Activated CD4-positive, alpha-beta T cell treated with anti-CD3 and anti-CD28 coated beads for 24 hours (primary cell): ENCODE data around the gene IGSF8.
A peak's percentile ranks its signal among the peaks of the same experiment; 100 is the strongest.
"Not testable (repeated sequence)": the region's sequence is repeated elsewhere in the genome, so short reads cannot be mapped to it uniquely, and the experiment has no call there.

ENCODE experiments used
- DNase-seq, 2 donors: peaks; one replicate each; pipeline ENCODE4 v3.0.0-alpha.2; 2020; ENCODE audit warnings: low read depth in 2 of 2

The IGSF8 gene

DNA sequence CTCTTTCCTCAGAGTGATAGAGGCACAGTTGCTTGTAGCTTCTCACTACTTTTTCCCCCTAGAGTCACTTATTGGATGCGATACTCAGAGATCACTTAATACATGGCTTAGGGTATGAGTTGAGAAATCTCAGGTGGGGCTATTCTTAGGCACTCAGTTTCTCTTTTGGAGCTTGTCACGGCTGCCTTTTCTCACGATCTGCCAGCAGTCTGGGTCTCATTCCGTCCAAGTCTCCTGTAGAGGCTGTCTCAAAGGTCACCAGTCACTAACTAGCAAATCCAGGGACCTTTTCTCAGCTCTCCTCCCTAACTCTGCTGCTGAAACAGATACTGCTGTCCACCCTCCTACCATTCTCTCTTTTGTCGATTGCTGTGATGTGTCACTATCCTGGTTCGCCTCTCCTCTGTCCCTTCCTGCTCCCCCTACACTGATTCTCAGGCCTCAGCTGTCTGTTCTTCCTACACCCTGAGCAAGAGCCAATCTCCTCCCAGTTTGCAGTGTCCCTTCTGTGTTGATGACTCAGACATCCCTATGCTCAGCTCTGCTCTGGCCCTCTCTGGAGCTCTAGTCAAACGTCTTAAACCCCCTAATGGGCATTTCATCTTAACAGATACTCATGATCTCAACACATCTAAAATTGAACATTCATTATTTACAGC lies 29.6 kb upstream of the IGSF8 start:
- no peak for DNase-seq

DNA sequence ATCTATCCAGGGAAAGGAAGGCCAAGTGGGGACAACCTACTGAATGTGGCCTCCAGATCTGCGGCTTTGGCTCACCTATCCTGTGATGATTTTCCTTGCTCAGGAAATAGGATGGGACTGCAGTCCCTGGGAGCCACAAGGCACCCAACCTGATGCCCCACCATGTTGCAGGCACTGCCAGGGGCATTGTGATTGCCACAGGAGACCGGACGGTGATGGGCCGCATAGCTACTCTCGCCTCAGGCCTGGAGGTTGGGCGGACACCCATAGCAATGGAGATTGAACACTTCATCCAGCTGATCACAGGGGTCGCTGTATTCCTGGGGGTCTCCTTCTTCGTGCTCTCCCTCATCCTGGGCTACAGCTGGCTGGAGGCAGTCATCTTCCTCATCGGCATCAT lies 29.0 kb upstream of the IGSF8 start:
- DNase-seq: no peak

DNA sequence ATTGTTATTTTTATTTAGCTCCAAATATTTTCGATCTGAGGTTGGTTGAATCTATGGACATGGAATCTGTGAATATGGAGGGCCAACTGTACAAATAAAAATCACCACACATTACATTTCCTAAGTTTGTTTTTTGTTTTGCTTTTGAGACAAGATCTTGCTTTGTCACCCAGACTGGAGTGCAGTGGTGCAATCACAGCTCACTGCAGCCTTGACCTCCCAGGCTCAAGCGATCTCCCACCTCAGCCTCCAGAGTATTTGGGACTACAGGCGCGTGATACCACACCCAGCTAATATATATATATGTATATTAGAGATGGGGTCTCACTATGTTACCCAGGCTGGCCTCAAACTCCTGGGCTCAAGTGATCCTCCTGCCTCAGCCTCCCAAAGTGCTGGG lies 27.9 kb upstream of the IGSF8 start:
- DNase-seq: not testable (repeated sequence)

DNA sequence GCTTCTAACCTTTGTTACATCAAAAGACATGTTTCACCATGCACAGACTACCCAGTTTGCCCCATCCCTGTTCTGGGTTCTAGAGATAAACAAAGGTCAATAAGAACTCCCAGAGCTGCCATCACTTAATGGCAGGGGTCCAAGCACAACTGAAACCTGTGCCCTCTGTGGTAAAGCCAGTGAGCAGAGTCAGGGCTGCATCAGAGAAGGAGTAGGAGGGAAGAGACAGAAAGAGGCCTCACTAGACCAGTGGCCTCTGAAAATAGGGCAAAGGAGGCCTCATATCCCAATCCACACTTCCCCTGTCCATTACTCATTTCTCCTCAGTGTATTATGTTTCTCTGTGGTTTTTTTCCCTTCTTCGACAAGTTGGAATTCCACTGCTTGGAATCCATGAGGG lies 27.3 kb upstream of the IGSF8 start:
- no peak for DNase-seq

DNA sequence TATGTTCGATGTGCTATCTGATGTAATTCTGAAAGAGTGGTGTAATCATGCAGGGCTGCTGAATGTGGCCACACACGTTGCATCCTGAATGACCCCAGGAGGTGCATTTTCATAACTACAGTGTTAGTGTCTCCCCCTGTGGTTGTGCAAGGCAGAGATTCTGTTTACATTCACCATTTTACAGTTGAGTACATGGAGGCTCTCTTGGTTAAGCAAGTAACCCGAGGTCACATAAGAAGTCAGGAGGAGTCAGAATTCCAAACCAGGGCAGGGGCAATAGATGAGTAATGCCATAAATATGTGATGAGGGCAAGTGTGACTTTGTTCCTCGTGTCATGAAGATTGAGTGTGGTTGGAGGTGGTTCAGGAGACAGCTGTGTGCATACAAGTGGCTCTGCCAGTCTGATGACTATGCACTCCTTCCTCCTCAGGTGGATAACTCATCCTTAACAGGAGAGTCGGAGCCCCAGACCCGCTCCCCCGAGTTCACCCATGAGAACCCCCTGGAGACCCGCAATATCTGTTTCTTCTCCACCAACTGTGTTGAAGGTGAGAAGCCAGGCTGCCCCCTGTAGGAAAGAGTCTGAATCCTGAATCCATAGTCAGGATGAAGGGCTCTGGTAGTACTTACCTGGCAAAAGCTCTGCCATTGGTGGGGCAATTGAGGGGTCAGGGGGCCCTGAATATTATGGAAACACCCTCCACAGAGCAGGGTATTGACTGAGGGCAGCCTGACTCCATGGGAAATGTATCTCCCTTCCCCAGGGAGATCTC lies 26.5 kb upstream of the IGSF8 start:
- DNase-seq: no peak

DNA sequence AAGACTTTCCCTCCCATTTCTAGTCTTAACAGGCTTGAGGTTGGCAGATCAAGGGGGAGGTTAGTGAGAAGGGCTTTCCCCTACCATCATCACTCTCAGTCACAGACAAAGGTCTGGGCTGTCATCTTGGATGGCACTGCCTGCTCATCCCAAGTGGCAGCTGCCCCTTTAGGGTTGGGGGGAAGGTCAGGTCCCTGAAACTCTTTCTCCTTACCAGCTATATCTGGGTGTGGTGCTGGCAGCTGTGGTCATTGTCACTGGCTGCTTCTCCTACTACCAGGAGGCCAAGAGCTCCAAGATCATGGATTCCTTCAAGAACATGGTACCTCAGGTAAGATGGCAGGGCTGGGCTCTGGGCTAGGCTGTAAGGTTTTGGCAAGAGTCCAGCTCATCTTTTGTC lies 25.3 kb upstream of the IGSF8 start:
- no peak for DNase-seq

DNA sequence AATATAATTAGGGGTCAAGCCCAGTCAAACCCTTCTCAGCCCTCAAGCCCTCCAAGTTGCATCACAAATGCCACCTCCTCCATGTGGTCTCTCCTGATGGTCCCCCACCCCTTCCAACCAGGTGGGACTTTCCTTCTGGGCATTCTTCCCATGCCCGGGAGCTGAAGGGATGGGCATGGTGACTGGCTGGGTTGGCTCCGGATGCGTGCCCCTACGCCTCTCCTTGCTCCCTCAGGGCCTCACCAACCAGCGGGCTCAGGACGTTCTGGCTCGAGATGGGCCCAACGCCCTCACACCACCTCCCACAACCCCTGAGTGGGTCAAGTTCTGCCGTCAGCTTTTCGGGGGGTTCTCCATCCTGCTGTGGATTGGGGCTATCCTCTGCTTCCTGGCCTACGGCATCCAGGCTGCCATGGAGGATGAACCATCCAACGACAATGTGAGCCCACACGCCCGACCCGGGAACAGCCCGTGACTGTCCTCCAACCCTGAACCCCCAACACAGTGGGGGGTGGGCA lies 24.6 kb upstream of the IGSF8 start:
- no peak for DNase-seq

DNA sequence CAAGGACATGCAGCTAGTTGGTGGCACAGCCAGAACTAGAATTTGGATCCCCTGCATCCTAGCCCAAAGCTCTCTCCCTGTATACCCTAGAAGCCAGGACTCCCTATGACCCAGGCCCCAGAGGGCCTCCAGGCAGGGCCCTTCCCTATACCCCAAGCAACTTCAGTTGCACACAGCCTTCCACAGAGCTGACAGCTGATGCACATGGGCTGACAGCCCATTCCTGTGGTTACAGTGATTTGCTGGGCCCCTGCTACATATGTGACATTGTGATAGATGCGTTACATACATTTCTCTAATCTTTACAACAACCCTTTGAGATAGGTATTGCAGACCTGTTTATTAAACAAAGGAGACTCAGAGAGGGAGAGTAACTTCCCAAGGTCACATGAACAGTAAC lies 23.0 kb upstream of the IGSF8 start:
- no peak for DNase-seq

DNA sequence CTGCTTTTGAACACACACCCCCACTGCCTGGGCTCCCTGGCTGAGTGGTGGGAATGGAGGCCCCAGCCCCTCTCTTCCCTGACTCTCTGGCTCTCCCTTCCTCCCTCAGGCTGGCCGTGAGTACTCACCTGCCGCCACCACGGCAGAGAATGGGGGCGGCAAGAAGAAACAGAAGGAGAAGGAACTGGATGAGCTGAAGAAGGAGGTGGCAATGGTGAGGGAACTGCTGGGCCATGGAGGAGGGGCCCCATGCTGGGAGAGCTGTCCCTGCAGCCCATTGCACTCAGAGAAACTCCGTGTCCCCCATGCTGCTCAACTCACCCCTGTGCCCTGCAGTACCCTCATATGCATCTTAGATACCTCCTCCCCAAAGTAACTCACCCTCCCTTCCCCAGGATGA lies 22.4 kb upstream of the IGSF8 start:
- no peak for DNase-seq

DNA sequence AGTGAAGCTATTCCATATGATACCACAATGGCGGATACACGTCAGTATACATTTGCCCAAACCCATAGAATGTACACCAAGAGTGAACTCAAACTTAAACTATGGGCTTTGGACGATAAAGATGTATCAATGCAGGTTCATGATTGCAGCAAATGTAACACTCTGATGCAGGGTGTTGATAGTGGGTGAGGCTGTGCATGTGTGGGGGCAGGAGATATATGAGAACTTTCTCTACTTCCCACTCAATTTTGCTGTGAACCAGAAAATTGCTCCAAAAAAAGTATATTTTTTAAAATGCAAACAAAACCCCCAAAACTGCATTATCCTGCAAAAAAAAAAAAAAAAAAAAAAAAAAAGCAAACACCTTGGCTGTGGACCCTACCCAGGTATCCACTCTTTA lies 20.5 kb upstream of the IGSF8 start:
- no peak for DNase-seq

DNA sequence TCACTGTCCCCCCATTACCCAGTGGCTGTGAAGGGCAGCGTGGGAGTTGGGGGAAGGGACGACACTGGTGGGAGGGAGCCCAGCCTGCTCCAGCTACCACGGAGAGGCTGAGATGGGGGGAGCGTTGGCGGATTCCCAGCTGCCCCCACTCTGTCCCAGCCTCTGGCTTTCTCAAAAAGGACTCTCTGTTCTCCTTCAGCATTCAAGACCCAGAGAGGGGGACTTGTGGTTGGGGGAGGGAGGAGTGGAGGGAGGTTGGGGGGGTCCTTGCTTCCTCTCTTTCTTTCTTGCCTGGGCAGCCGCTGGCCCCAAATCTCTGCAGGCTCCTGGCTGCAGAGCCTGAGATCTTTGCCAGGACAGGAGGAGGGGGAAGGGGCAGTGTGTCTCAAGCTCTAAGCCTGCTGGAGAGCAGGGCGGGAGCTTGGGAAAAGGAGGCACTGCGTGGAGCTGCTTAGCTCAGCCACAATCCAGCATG lies 19.3 kb upstream of the IGSF8 start:
- no peak for DNase-seq

DNA sequence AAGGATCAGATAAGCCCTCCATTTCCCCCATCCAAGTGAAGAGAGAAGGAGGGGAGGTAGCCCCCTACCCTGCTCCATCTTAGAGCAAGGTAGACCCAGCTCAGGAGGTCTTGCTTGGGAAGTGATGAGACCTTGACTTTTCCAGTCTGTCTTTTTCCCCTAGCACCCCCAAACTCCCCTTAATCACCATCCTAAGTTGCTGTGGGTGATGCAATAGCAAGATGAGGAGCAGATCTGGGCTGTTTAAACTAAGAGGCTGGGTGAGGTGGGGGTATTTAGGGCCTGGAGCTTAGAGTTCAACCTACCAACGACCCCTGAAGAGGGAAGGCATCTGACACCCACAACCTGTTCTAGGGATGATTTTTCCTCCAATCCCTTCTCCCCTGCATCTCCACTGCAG lies 18.9 kb upstream of the IGSF8 start:
- no peak for DNase-seq

DNA sequence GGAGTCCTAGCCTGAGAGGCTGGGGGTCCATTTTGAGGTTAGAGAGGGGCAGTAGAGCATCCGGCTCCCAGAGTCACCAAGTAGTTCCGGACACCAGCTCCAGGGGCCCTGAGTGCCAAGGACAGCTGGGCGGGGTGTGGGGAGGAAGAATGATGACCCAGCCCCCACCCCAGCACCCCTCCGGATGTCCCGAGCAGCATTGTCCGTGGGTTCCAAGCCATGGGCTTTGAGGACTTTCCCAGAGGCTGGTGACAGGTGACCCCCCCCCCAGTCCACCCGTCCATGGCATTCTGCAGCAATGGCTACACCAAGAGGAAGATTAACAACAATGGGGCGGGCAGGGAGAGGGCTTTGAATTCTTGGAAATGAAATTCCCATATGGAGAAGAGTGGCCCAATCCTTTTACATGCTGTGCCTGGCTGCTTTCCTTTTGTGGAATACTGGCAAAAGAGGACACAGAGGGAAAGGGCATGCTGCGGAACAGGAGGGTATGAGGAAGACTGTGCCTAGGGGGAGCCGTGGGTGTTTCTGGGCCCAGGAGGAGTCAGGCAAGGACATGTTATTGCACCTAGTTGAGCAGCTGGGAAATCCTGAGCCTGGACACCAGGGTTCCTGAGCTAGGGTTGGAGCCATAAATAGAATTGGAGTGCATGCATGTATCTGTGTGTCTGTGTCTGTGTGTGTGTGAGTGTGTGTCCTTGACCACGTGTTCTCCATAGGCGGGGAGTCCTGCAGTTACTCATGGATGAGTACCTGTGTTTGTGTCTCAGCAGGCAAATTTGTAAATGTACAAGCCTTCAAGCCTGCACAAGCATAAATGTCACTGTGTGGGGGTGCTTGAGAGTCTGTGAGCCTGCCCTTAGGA lies 18.1 kb upstream of the IGSF8 start:
- no peak for DNase-seq

DNA sequence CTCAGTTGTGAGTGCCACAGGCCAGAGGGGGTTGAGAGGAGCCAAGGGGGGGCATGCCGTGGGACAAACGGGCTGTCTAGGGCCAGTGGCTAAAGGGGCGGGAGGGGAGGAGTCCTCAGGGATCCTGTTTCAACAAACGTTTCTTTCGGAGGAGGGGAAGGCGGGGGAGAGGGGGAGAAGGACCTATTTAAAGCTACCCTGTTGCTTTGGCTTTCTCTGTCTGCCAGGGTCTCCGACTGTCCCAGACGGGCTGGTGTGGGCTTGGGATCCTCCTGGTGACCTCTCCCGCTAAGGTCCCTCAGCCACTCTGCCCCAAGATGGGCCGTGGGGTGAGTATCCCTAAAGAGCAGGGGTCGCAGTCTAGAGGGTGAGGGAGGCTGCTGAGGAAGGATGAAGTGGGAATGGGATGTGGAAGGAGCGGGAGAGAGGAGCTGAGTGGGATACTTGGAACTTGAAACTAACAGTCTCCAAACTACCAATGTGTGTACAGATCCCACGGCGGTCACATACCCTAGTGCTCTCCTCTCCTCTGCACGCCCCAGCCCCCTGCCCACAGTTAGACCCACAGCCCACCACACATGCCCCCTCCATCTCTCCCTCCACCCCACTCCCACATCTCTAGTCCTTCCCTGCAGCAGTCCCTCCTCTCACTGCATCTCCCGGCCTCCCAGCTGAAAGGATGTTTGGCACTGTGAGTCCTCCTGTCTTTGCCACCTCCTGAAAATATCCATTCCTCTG lies 17.3 kb upstream of the IGSF8 start, which contains the start of gene ATP1A2:
Gene ATP1A2, plus strand, starts transcription at position 215 of the 738 bp plus-strand sequence. Its CDS starts 103 bp downstream, at position 318.
- DNase-seq: no peak

DNA sequence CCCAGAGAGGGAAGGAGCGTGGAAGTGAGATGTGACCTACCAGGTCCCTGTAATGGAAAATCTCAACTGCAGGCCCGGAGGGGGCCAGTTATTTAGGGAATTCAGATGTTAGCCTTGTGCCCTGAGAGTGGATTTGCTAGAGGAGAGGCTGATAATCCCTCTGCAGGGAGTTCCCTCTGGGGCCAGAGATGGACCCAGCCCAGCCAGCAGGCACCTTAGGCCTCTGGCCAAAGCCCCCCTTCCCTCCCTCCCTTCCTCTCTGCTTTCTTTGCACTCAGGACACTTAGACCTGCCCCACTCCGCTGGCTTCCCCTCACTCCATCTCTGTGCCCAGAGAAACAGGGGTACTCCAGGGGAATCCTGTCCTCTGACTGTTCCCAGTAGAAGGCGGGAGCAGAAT lies 15.7 kb upstream of the IGSF8 start:
- no peak for DNase-seq

DNA sequence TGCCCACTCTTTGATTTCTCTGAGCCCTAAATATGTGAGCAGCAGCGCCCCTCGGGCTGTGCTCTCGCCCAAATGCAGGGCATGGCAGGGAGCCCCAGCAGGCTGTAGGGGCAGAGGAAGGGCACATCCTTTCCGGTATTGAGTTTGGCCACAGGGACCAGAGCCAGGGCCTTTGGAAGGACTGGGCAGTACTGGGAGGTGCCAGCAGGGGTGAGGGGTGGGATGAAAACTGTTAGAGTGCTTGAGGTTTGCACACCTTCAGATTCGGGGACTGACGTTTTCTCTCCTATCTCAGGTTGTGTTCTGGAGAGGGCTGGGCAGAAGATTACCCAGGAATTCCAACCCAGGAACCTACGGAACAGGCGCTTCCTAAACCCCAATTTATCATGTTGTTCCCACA lies 15.0 kb upstream of the IGSF8 start:
- no peak for DNase-seq

DNA sequence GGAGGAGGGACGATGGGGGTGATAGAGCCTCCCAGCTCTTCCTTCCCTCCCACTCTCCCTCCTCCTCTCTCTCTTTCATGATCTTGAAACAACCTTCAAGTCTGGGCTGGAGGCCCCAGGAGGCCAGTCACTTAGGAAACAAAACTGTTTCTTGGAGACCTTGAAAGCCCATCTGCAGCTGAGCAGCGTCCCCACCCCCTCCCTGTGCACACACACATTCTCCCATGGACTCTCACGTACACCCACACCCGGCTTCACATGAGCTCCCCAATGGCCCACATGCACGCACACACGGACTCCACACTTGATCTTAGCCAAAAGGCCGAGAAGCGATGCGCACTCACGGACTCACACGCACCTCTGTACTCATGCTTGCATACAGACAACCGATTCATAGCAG lies 13.9 kb upstream of the IGSF8 start:
- DNase-seq: no peak

DNA sequence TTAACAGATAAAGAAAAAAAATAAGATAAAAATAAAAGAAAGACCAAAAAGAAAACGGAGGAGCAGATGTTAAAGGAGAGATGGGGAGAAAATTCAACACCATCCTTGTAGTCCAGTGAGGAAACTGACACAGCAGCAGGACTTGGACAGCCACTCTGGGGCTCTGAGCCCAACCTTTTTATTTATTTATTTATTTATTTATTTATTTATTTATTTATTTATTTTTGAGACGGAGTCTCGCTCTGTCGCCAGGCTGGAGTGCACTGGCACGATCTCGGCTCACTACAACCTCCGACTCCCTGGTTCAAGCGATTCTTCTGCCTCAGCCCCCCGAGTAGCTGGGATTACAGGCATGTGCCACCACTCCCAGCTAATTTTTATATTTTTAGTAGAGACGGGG lies 13.0 kb upstream of the IGSF8 start:
- DNase-seq: not testable (repeated sequence)

DNA sequence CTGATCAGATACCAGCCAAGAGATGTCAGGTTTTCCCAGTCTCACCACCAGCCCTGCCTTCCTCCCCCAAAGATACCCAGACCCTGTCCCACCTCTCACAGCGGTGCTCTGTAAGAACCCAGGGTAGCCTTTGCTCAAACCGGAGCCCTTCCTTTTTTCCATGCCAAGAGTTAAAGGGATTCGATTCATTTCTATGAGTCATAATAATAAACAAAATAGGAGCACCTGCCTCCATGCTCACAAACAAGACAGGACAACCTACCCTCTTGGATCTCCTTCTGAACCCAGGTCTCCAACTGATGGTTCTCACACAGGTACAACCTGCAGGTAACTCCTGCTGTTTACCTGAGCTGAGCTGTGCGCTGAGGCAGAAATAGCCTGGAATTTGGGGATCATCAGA lies 11.3 kb upstream of the IGSF8 start:
- no peak for DNase-seq

DNA sequence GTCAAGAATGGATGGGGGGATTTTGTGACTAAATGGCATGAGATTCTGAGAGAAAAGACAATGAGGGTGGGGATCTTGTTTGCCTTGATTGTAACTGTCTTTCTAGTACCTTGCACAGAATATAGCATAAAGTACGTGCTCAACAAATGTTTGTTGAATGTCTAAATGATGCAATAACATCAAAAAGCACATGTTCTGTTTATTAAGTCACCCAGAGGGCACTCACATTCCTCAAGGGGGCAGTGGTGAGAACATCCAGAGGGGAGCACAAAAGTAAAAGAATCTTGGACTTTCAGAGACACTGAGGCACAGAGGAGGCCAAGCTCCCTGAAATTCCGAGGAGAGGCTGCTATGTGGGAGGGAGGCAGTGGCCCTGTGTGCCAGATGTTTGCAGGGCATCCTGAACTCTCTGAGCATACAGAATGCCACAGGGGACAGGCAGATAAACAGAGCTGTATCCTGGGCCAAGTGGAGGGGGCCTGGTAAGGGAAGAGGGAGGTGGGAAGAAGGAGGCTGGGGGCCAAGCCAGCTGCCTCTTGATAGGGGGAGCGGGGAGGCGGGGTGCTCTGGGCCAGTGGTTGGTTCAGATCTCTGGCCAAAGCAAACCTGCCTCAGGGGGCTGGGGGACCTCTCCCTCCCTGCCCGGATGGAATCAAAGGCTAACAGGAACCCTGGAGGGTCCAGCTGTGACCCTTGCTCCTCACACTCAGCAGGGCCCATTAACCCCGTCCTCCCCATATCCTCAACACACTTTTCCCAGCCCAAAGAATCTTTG lies 10.7 kb upstream of the IGSF8 start:
- peak in 1 of 2 donors; percentile 34 for DNase-seq

DNA sequence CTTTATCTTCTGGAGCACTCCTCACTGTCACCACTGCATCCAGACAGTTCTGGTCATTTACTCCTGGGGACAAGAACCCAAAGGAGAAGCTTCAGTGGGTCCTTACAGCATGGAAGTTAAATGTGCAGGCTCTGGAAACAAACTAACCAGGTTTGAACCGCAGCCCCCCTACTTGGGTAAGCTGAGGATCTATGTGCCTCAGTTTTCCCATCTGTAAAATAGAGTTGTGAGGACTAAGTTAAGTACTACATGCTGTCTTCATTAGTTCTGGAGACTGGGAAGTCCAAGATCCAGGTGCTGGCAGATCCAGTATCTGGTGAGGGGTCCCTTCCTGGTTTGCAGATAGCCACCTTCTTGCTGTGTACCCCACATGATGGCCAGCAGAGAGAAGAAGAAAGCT lies 9.1 kb upstream of the IGSF8 start:
- no peak for DNase-seq
